22Rv1 (cell line): ENCODE measurements around the gene DDX18.

Experiments used
- CTCF ChIP-seq: fragments of 450-650 bp; IDR thresholded peaks from 2 replicates; pipeline ENCODE4 v1.5.1; 2017; ENCODE audit warnings: mild to moderate bottlenecking
- ZFX ChIP-seq: fragments of 450-650 bp; IDR thresholded peaks from 2 replicates; pipeline ENCODE4 v1.6.1; 2017; ENCODE audit warnings: antibody characterized with exemption, borderline replicate concordance

- TF ChIP-seq CTCF (no peak), ZFX (no peak)
Measured at GRCh38 chr2:117794668-117795067, 19.8 kb upstream of the DDX18 start.
